H1 (cell line): ENCODE data around the gene ST3GAL3. TPM values are rescaled to one million over a fixed set of nuclear protein-coding genes. Genes with fewer than 3 reads are reported as not detected.

ENCODE experiments used
- CTCF ChIA-PET: fragments of 300-600 bp; sonication (Branson Sonifier 250); formaldehyde crosslinking; loops from one replicate; lab custom pipeline; 2021; ENCODE audit not compliant: partially characterized antibody; lab: Charles Lee
- POLR2A ChIA-PET: fragments of 300-600 bp; sonication (Branson Sonifier 250); formaldehyde crosslinking; loops from one replicate; lab custom pipeline; 2021; ENCODE audit warnings: inconsistent platforms; ENCODE audit not compliant: partially characterized antibody; lab: Charles Lee
- DNase-seq, 2 experiments: peaks; one replicate each; pipeline versions ENCODE4 v3.0.0 to v3.0.0-alpha.2; 2010 to 2022; ENCODE audit warnings: low spot score in 2 of 2, low read depth in 1 of 2, mixed read lengths in 1 of 2
- FAIRE-seq: peaks from 2 replicates; lab custom pipeline; 2011; peaks lifted over from hg19 to GRCh38; lab: Jason Lieb, UNC
- H2AFZ ChIP-seq: 2 replicates; pipeline ENCODE4 v1.8.1; 2012; ENCODE audit warnings: low read length, inconsistent platforms
- H2AK5ac ChIP-seq: 2 replicates; pipeline ENCODE4 v1.6.1; 2013; ENCODE audit warnings: low read depth, low read length
- H2BK120ac ChIP-seq: replicated peaks from 2 replicates; pipeline ENCODE3; 2013; ENCODE audit warnings: low read depth, low read length, inconsistent platforms
- H2BK12ac ChIP-seq: 2 replicates; pipeline ENCODE4 v1.6.1; 2013; ENCODE audit warnings: low read depth, low read length
- H2BK15ac ChIP-seq: 2 replicates; pipeline ENCODE4 v1.6.1; 2013; ENCODE audit warnings: low read length
- H2BK20ac ChIP-seq: 2 replicates; pipeline ENCODE4 v1.6.1; 2013; ENCODE audit warnings: low read length
- H2BK5ac ChIP-seq: 2 replicates; pipeline ENCODE4 v1.6.1; 2013; ENCODE audit warnings: low read depth, low read length
- H3K14ac ChIP-seq: 2 replicates; pipeline ENCODE4 v1.6.1; 2013; ENCODE audit warnings: inconsistent platforms; ENCODE audit not compliant: insufficient read length
- H3K18ac ChIP-seq: 2 replicates; pipeline ENCODE4 v1.6.1; 2013; ENCODE audit warnings: low read length; ENCODE audit errors: extremely low read depth
- H3K23ac ChIP-seq: 2 replicates; pipeline ENCODE4 v1.6.1; 2013; ENCODE audit warnings: inconsistent platforms; ENCODE audit not compliant: insufficient read length
- H3K23me2 ChIP-seq: 2 replicates; pipeline ENCODE4 v1.6.1; 2013; ENCODE audit warnings: low read depth, low read length
- H3K27ac ChIP-seq: 2 replicates; pipeline ENCODE4 v1.6.1; 2011; ENCODE audit warnings: low read depth, low read length, inconsistent platforms
- H3K27me3 ChIP-seq, 4 experiments: replicated peaks in 1 of 4; 1 replicate in 1 of 4; 2 replicates in 3 of 4; pipeline versions ENCODE4 v1.6.1 to v1.8.1; 2011 to 2013; ENCODE audit warnings: low read length in 3 of 4, mild to moderate bottlenecking in 3 of 4, inconsistent platforms in 2 of 4, mixed read lengths in 2 of 4, moderate library complexity in 1 of 4; ENCODE audit not compliant: control insufficient read depth in 3 of 4, insufficient read depth in 3 of 4; ENCODE audit errors: extremely low read depth in 1 of 4
- H3K36me3 ChIP-seq, 4 experiments: 2 replicates each; pipeline versions ENCODE4 v1.6.1 to v1.8.1; 2011 to 2013; ENCODE audit warnings: mild to moderate bottlenecking in 4 of 4, low read length in 3 of 4, moderate library complexity in 2 of 4, control low read depth in 1 of 4, inconsistent platforms in 1 of 4; ENCODE audit not compliant: insufficient read depth in 4 of 4, control insufficient read depth in 2 of 4
- H3K4ac ChIP-seq: replicated peaks from 2 replicates; pipeline ENCODE3; 2013; ENCODE audit warnings: low read length, low read depth, mixed read lengths, inconsistent platforms; ENCODE audit not compliant: insufficient read length
- H3K4me1 ChIP-seq, 4 experiments: replicated peaks in 1 of 4; 1 replicate in 1 of 4; 2 replicates in 3 of 4; pipeline versions ENCODE4 v1.6.1 to v1.8.1; 2011 to 2013; ENCODE audit warnings: low read length in 3 of 4, inconsistent platforms in 2 of 4, mixed read lengths in 1 of 4; ENCODE audit not compliant: insufficient read depth in 4 of 4, control insufficient read depth in 3 of 4
- H3K4me2 ChIP-seq, 2 experiments: 2 replicates each; pipeline versions ENCODE4 v1.6.1 to v1.8.1; 2011 to 2013; ENCODE audit warnings: low read depth in 2 of 2, low read length in 2 of 2, control low read depth in 1 of 2, inconsistent platforms in 1 of 2, mild to moderate bottlenecking in 1 of 2; ENCODE audit not compliant: insufficient read depth in 1 of 2
- H3K4me3 ChIP-seq, 4 experiments: fragments of 200-600, 300-600 bp in 1 of 4; sonication (generic), shearing (Covaris generic), sonication (Bioruptor Twin) in 1 of 4; 2 replicates each; pipeline versions ENCODE4 v1.5.1 to v1.8.1; 2011 to 2016; ENCODE audit warnings: low read length in 4 of 4, low read depth in 3 of 4, control low read depth in 2 of 4, inconsistent platforms in 2 of 4, mild to moderate bottlenecking in 2 of 4, mixed read lengths in 1 of 4, moderate library complexity in 1 of 4; ENCODE audit not compliant: insufficient read depth in 2 of 4; ENCODE audit errors: extremely low read depth in 1 of 4
- H3K56ac ChIP-seq: replicated peaks from 2 replicates; pipeline ENCODE3; 2013; ENCODE audit warnings: low read depth, mild to moderate bottlenecking, mixed read lengths, low read length, inconsistent platforms; ENCODE audit not compliant: insufficient read length
- H3K79me1 ChIP-seq: 2 replicates; pipeline ENCODE4 v1.6.1; 2013; ENCODE audit warnings: low read depth, low read length, control low read depth
- H3K79me2 ChIP-seq, 2 experiments: 2 replicates each; pipeline versions ENCODE4 v1.6.1 to v1.8.1; 2012 to 2013; ENCODE audit warnings: low read length in 2 of 2, mild to moderate bottlenecking in 2 of 2, inconsistent platforms in 1 of 2; ENCODE audit not compliant: insufficient read depth in 2 of 2, control insufficient read depth in 1 of 2
- H3K9ac ChIP-seq, 4 experiments: replicated peaks in 1 of 4; 1 replicate in 1 of 4; 2 replicates in 3 of 4; pipeline versions ENCODE4 v1.6.1 to v1.8.1; 2011 to 2013; ENCODE audit warnings: low read depth in 3 of 4, low read length in 3 of 4, control low read depth in 2 of 4, mild to moderate bottlenecking in 2 of 4, moderate library complexity in 2 of 4, inconsistent platforms in 1 of 4; ENCODE audit errors: extremely low read depth in 1 of 4
- H3K9me3 ChIP-seq, 2 experiments: 2 replicates each; pipeline versions ENCODE4 v1.6.1 to v1.8.1; 2012 to 2013; ENCODE audit warnings: mild to moderate bottlenecking in 2 of 2, moderate library complexity in 2 of 2, control low read depth in 1 of 2, inconsistent platforms in 1 of 2, low read depth in 1 of 2, low read length in 1 of 2, mixed read lengths in 1 of 2; ENCODE audit not compliant: insufficient read depth in 2 of 2
- H4K20me1 ChIP-seq, 2 experiments: replicated peaks in 1 of 2; 2 replicates each; pipeline versions ENCODE3 to v1.8.1; 2011 to 2013; ENCODE audit warnings: inconsistent platforms in 2 of 2, low read length in 2 of 2, mild to moderate bottlenecking in 1 of 2; ENCODE audit not compliant: insufficient read depth in 2 of 2, control insufficient read depth in 1 of 2
- H4K5ac ChIP-seq: 2 replicates; pipeline ENCODE4 v1.6.1; 2013; ENCODE audit warnings: low read length, low read depth, mixed read lengths, inconsistent platforms; ENCODE audit not compliant: insufficient read length
- H4K8ac ChIP-seq: 2 replicates; pipeline ENCODE4 v1.8.0; 2013; ENCODE audit warnings: mild to moderate bottlenecking, moderate library complexity, low read length, inconsistent platforms; ENCODE audit not compliant: insufficient read depth; ENCODE audit errors: extremely low read depth
- H4K91ac ChIP-seq: replicated peaks from 2 replicates; pipeline ENCODE3; 2013; ENCODE audit warnings: low read length, mixed read lengths, inconsistent platforms; ENCODE audit not compliant: insufficient read length
- ASH2L ChIP-seq: fragments of 200-600, 300-600 bp; sonication (generic); IDR thresholded peaks from one replicate; pipeline ENCODE4 v1.7.1; 2017; ENCODE audit warnings: low read length
- BACH1 ChIP-seq: IDR thresholded peaks from 2 replicates; pipeline ENCODE4 v1.6.1; 2012; ENCODE audit warnings: low read length, improper control_type of control experiment
- CREB1 ChIP-seq: IDR thresholded peaks from 2 replicates; pipeline ENCODE4 v1.6.1; 2012; ENCODE audit warnings: inconsistent platforms
- EGR1 ChIP-seq: IDR thresholded peaks from 2 replicates; pipeline ENCODE4 v1.6.1; 2011; ENCODE audit warnings: low read depth, low read length, borderline replicate concordance
- FOSL1 ChIP-seq: IDR thresholded peaks from 2 replicates; pipeline ENCODE4 v1.6.1; 2011; ENCODE audit warnings: mild to moderate bottlenecking, low read depth, low read length, moderate library complexity; ENCODE audit not compliant: insufficient read depth
- KDM5A ChIP-seq: fragments of 200-600 bp; IDR thresholded peaks from 2 replicates; pipeline ENCODE4 v1.7.1; 2012; ENCODE audit warnings: mild to moderate bottlenecking, low read length, inconsistent platforms, mixed read lengths
- NRF1 ChIP-seq: IDR thresholded peaks from 2 replicates; pipeline ENCODE4 v1.6.1; 2011; ENCODE audit warnings: mild to moderate bottlenecking, low read depth, low read length, improper control_type of control experiment
- POLR2A ChIP-seq, 2 experiments: IDR thresholded peaks; 1 replicate in 1 of 2; 2 replicates in 1 of 2; pipeline ENCODE4 v1.6.1; 2011; ENCODE audit warnings: low read depth in 2 of 2, low read length in 2 of 2, mild to moderate bottlenecking in 2 of 2; ENCODE audit errors: control extremely low read depth in 1 of 2
- RFX5 ChIP-seq: IDR thresholded peaks from 2 replicates; pipeline ENCODE4 v1.6.1; 2011; ENCODE audit warnings: low read depth, low read length, improper control_type of control experiment, borderline replicate concordance
- RNF2 ChIP-seq: fragments of 200-900, 300-1000 bp; sonication (generic); IDR thresholded peaks from 2 replicates; pipeline ENCODE4 v1.7.1; 2016; ENCODE audit warnings: borderline replicate concordance, low read depth, mild to moderate bottlenecking, antibody characterized with exemption, low read length; ENCODE audit not compliant: poor library complexity, severe bottlenecking; ENCODE audit errors: missing control alignments
- SIX5 ChIP-seq: IDR thresholded peaks from 2 replicates; pipeline ENCODE4 v1.6.1; 2011; ENCODE audit warnings: mild to moderate bottlenecking, low read depth, low read length
- TAF7 ChIP-seq: optimal IDR thresholded peaks from 2 replicates; pipeline ENCODE3; 2011; ENCODE audit warnings: low read depth, mild to moderate bottlenecking, inconsistent platforms, low read length, moderate library complexity, borderline replicate concordance
- WGBS, 2 experiments: shearing (Covaris generic) in 1 of 2; methylation state at CpG; one replicate each; pipeline versions ENCODE4 v1.1.6 to v1.1.7; 2013 to 2015; ENCODE audit warnings: low lambda C conversion rate in 2 of 2, mixed read lengths in 2 of 2, inconsistent platforms in 1 of 2, low coverage in 1 of 2, missing lambda C conversion rate in 1 of 2; ENCODE audit not compliant: insufficient replicate concordance in 2 of 2, insufficient coverage in 1 of 2, insufficient read length in 1 of 2; ENCODE audit errors: extremely low coverage in 1 of 2, missing lambda C conversion rate in 1 of 2; 5-methylcytosine and 5-hydroxymethylcytosine counted together
- polyA plus RNA-seq, 7 experiments: library from polyadenylated mRNA; depleted of rRNA in 3 of 7; stranded (reverse) in 5 of 7; unstranded in 2 of 7; fragments of >200 nt in 5 of 7; fragments of 200-250 nt in 2 of 7; gene quantifications; 1 replicate in 5 of 7; 2 replicates in 1 of 7; 4 replicates in 1 of 7; pipeline versions ENCODE4 v1.2.1 to v1.2.3, GENCODE V29; 2011 to 2013; ENCODE audit warnings: missing spikeins in 2 of 7, mixed read lengths in 2 of 7
- total RNA-seq: library from RNA; stranded (reverse); fragmentation: NEBNext Ultra II Directional; extraction: Animal tissue kit (Norgen Biotek cat#: 25700); gene quantifications from 2 replicates; pipeline ENCODE4 v1.2.1, GENCODE V29; 2021
- TF ChIP-seq, protein P1 (sequence below): IDR thresholded peaks from 2 replicates; pipeline ENCODE4 v1.6.1; 2012; ENCODE audit warnings: inconsistent platforms

The ST3GAL3 gene
- total and polyA plus RNA-seq, 2 of the 8 experiments (the other 6 are each of a cell fraction or from before 2014, with no cell fraction given): 6.8 to 7.0 TPM

GRCh38 chr1:43779805-43780403 is 72.6 kb downstream of the ST3GAL3 start:
- Histone ChIP-seq H2BK20ac (no peak overlapping the region), H3K9ac (no peak overlapping the region), H3K27me3 (no peaks in the 10 kb centered on the region), H2AK5ac (no peak overlapping the region), H3K4ac (no peak overlapping the region), H3K23ac (no peak overlapping the region), H3K9me3 (no peaks in the 10 kb centered on the region), H4K20me1 (no peaks in the 10 kb centered on the region), H3K36me3 (no peaks in the 10 kb centered on the region; a peak in 1 of 8 replicates), H4K5ac (no peak overlapping the region), H4K91ac (no peak overlapping the region), H3K27ac (no peak overlapping the region), H2AFZ (no peak overlapping the region), H3K18ac (no peak overlapping the region), H3K79me1 (no peaks in the 10 kb centered on the region), H2BK5ac (no peak overlapping the region), H4K8ac (no peak overlapping the region), H3K23me2 (no peaks in the 10 kb centered on the region), H3K4me2 (no peak overlapping the region), H2BK12ac (no peak overlapping the region), H3K4me1 (peaks cover 0 to 4% (median 0%) of the 10 kb centered on the region in 4 experiments; a peak in 1 of 7 replicates), H2BK120ac (no peak overlapping the region), H2BK15ac (no peak overlapping the region), H3K14ac (no peak overlapping the region), H3K79me2 (no peaks in the 10 kb centered on the region), H3K56ac (no peak overlapping the region), H3K4me3 (no peak overlapping the region)
- CTCF ChIA-PET: interaction anchor here (0.6 to 1.0 kb wide), 4 partner anchors 9 to 26 kb away, joined by 3 read pairs; no protein-coding TSS in a partner anchor
- FAIRE-seq (no peak), DNase-seq (no peak)
- WGBS, 2 experiments: 84% methylated on average over 1 of the region's 1 CpG; no CpG with 5 or more reads in 1 of the 2 experiments
- POLR2A ChIA-PET: no interaction called here
- TF ChIP-seq ASH2L (no peak), RNF2 (no peak), KDM5A (no peak), POLR2A (IDR thresholded peaks at IDR 0.05; ENCODE audit: control extremely low read depth in 1 of 2, low read depth in 2 of 2, low read length in 2 of 2) (no peak), EGR1 (no peak), CREB1 (no peak), FOSL1 (no peak), BACH1 (no peak), RFX5 (no peak), NRF1 (no peak), SIX5 (no peak), TAF7 (no peak)
- TF ChIP-seq, protein P1, sequence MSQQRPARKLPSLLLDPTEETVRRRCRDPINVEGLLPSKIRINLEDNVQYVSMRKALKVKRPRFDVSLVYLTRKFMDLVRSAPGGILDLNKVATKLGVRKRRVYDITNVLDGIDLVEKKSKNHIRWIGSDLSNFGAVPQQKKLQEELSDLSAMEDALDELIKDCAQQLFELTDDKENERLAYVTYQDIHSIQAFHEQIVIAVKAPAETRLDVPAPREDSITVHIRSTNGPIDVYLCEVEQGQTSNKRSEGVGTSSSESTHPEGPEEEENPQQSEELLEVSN: no peak
